ENCODE results near the gene TADA3. TPM values are rescaled to one million over a fixed set of nuclear protein-coding genes. Genes with fewer than 3 reads are reported as not detected.

Gene TADA3
- total RNA-seq, 1 experiment from 2014 or later: 85.4 TPM

GRCh38 chr3:9818666-9819335 is 26.5 kb upstream of the TADA3 start:
- no peaks in the 10 kb centered on the region for H3K9me3 ChIP-seq (ENCODE audit: low read length)
- DNase-seq (no peak), ATAC-seq (no peak)
- no peak overlapping the region for H3K9ac ChIP-seq (ENCODE audit: low read length)
- H3K79me2 ChIP-seq (ENCODE audit: low read length): no peaks in the 10 kb centered on the region
- no peaks in the 10 kb centered on the region for H3F3A ChIP-seq (ENCODE audit: low read length, unreplicated experiment)
- H2AFZ ChIP-seq (ENCODE audit: low read length): no peak overlapping the region
- no peak overlapping the region for H3K4me3 ChIP-seq (ENCODE audit: low read length)
- H3K27me3 ChIP-seq (ENCODE audit: low read length): no peaks in the 10 kb centered on the region
- H3K4me1 ChIP-seq (ENCODE audit: insufficient read depth, low read length): no peaks in the 10 kb centered on the region
- H4K20me1 ChIP-seq (ENCODE audit: low read length): no peaks in the 10 kb centered on the region
- no peaks in the 10 kb centered on the region for H3K9me2 ChIP-seq (replicated peaks; ENCODE audit: low read length)
- no peaks in the 10 kb centered on the region for H3K36me3 ChIP-seq (ENCODE audit: low read depth, low read length)
- no peak overlapping the region for H3K27ac ChIP-seq (ENCODE audit: low read length)
- ChIA-PET POLR2A (ENCODE audit: unreplicated experiment) (no interaction called here), CTCF (no interaction called here)
- no TSS peak for BruUV-seq (replicated peaks)
- no peak for TF ChIP-seq EZH2 (IDR thresholded peaks at IDR 0.05; ENCODE audit: low read length, unreplicated experiment)
- no peak for TF ChIP-seq CTCF (conservative IDR thresholded peaks at IDR 0.05; ENCODE audit: low read depth, low read length)
- no peak for TF ChIP-seq EZH2phosphoT487 (IDR thresholded peaks at IDR 0.05; ENCODE audit: borderline replicate concordance, low read length)
- intact Hi-C loops (cut with micrococcal nuclease): no loop called here
- H3K4me2 ChIP-seq (ENCODE audit: low read length): no peak overlapping the region

DNA sequence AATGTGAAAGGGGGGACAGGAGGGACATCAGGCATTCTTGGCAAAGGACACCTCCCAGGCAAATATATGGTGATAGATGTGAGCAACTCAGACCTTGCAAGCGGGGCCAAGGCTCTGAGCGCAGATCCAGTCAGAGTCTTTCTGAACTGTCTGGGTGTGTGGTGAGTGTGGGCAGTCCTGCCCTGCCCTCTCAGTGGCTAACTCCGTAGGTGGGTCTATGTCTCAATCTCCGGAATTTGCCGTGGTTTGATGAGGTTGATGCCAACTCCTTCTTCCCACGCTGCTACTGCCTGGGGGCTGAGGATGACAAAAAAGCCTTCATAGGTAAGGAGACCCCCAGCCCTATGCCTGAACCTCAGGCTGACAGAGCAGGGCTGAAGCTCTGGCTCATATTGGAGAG is 25.2 kb upstream of the TADA3 start:
- no peak for ATAC-seq
- BruUV-seq (replicated peaks): no TSS peak
- no peaks in the 10 kb centered on the region for H3K27me3 ChIP-seq (ENCODE audit: low read length)

More for the DNA sequence above, 25.2 kb upstream of the TADA3 start:
- POLR2A ChIA-PET (ENCODE audit: unreplicated experiment): interaction anchor here (0.7 kb wide), 1 partner anchor 15 kb away, joined by 5 read pairs; no protein-coding TSS in a partner anchor
- Histone ChIP-seq H2AFZ (ENCODE audit: low read length) (no peak overlapping the region), H3K9me3 (ENCODE audit: low read length) (no peaks in the 10 kb centered on the region), H3K79me2 (ENCODE audit: low read length) (no peaks in the 10 kb centered on the region), H3K36me3 (ENCODE audit: low read depth, low read length) (no peaks in the 10 kb centered on the region), H3K9ac (ENCODE audit: low read length) (no peak overlapping the region), H3K4me2 (ENCODE audit: low read length) (no peak overlapping the region), H3F3A (ENCODE audit: low read length, unreplicated experiment) (no peaks in the 10 kb centered on the region), H3K9me2 (replicated peaks; ENCODE audit: low read length) (no peaks in the 10 kb centered on the region), H4K20me1 (ENCODE audit: low read length) (no peaks in the 10 kb centered on the region), H3K27ac (ENCODE audit: low read length) (no peak overlapping the region), H3K4me1 (ENCODE audit: insufficient read depth, low read length) (no peaks in the 10 kb centered on the region), H3K4me3 (ENCODE audit: low read length) (no peak overlapping the region)
- intact Hi-C loops (cut with micrococcal nuclease): no loop called here
- CTCF ChIA-PET: interaction anchor here (1.1 kb wide), 1 partner anchor 129 kb away, joined by 3 read pairs; no protein-coding TSS in a partner anchor
- TF ChIP-seq EZH2 (IDR thresholded peaks at IDR 0.05; ENCODE audit: low read length, unreplicated experiment): no peak
- no peak for TF ChIP-seq EZH2phosphoT487 (IDR thresholded peaks at IDR 0.05; ENCODE audit: borderline replicate concordance, low read length)
- TF ChIP-seq CTCF (conservative IDR thresholded peaks at IDR 0.05; ENCODE audit: low read depth, low read length): no peak
- no peak for DNase-seq

Measured in PC-3 (cell line).